SK-N-SH (cell line): Measurements from ENCODE around the gene SLC34A3.

Source experiments
- ELF1 ChIP-seq: IDR thresholded peaks from 2 replicates; pipeline ENCODE4 v1.4.0; 2012
- EZH2phosphoT487 ChIP-seq: fragments of 200-600 bp; sonication (generic); IDR thresholded peaks from 2 replicates; pipeline ENCODE4 v1.6.1; 2017; ENCODE audit warnings: low read depth, mixed run types, mild to moderate bottlenecking, antibody characterized with exemption, moderate library complexity, borderline replicate concordance
- FOXM1 ChIP-seq: IDR thresholded peaks from 2 replicates; pipeline ENCODE4 v1.4.0; 2012; ENCODE audit warnings: low read depth, mild to moderate bottlenecking
- GATA2 ChIP-seq: sonication (generic); formaldehyde crosslinking; IDR thresholded peaks from 2 replicates; pipeline ENCODE4 v1.5.0; 2020; ENCODE audit warnings: mild to moderate bottlenecking, missing genetic modification reagents
- JUND ChIP-seq: IDR thresholded peaks from 2 replicates; pipeline ENCODE4 v1.4.0; 2012
- MXI1 ChIP-seq: IDR thresholded peaks from 2 replicates; pipeline ENCODE4 v1.6.1; 2012; ENCODE audit warnings: mild to moderate bottlenecking, low read depth, low read length, improper control_type of control experiment
- POLR2AphosphoS5 ChIP-seq: IDR thresholded peaks from 2 replicates; pipeline ENCODE4 v1.6.1; 2012; ENCODE audit warnings: low read depth, low read length
- RAD21 ChIP-seq: IDR thresholded peaks from 2 replicates; pipeline ENCODE4 v1.6.1; 2012; ENCODE audit warnings: mild to moderate bottlenecking, low read length
- RFX5 ChIP-seq: IDR thresholded peaks from 2 replicates; pipeline ENCODE4 v1.6.1; 2012; ENCODE audit warnings: mild to moderate bottlenecking, improper control_type of control experiment, low read length
- TEAD4 ChIP-seq: IDR thresholded peaks from 2 replicates; pipeline ENCODE4 v1.4.0; 2012; ENCODE audit warnings: mild to moderate bottlenecking, borderline replicate concordance; ENCODE audit not compliant: insufficient read depth
- TF ChIP-seq, protein P1 (sequence below): fragments of 200-600 bp; sonication (generic); IDR thresholded peaks from 2 replicates; pipeline ENCODE4 v1.6.1; 2017; ENCODE audit warnings: antibody characterized with exemption, mild to moderate bottlenecking, moderate library complexity

DNA sequence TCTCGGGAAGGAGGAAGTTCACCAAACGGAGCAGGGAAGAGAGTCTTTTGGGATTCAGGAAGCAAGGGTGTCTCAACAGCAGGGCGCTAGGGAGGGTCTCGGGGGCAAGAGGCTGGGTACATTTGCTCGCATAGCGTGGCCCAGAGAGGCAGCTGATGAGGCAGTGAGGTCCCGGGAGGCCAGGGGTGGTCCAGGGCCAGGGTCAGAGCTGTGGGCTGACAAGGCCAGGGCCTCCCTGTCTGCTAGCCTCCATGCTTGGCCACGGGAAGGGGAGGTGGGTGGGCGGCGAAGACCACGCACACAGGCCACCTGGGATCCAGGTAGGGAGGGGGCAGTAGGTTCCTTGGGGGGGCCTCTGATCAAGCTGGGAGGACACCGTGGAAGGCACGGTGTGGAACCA, 19.2 kb upstream of the SLC34A3 start:
- TF ChIP-seq EZH2phosphoT487 = no peak
- TF ChIP-seq JUND = no peak
- no peak for TF ChIP-seq FOXM1
- no peak for TF ChIP-seq MXI1
- no peak for TF ChIP-seq GATA2 (CRISPR knock-in tag)
- TF ChIP-seq, protein P1, sequence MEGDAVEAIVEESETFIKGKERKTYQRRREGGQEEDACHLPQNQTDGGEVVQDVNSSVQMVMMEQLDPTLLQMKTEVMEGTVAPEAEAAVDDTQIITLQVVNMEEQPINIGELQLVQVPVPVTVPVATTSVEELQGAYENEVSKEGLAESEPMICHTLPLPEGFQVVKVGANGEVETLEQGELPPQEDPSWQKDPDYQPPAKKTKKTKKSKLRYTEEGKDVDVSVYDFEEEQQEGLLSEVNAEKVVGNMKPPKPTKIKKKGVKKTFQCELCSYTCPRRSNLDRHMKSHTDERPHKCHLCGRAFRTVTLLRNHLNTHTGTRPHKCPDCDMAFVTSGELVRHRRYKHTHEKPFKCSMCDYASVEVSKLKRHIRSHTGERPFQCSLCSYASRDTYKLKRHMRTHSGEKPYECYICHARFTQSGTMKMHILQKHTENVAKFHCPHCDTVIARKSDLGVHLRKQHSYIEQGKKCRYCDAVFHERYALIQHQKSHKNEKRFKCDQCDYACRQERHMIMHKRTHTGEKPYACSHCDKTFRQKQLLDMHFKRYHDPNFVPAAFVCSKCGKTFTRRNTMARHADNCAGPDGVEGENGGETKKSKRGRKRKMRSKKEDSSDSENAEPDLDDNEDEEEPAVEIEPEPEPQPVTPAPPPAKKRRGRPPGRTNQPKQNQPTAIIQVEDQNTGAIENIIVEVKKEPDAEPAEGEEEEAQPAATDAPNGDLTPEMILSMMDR = no peak
- no peak for TF ChIP-seq RAD21
- no peak for TF ChIP-seq ELF1
- TF ChIP-seq POLR2AphosphoS5 = no peak
- no peak for TF ChIP-seq RFX5
- TF ChIP-seq TEAD4 = no peak
